Keratinocyte (primary cell): ENCODE data around the gene MAPK4. TPM values are rescaled to one million over a fixed set of nuclear protein-coding genes. Genes with fewer than 3 reads are reported as not detected.

Experiments
- DNase-seq: peaks from one replicate; pipeline ENCODE4 v3.0.0-alpha.2; 2011; ENCODE audit warnings: low read depth, missing footprints, low spot score
- FAIRE-seq: peaks from 2 replicates; lab custom pipeline; 2011; peaks lifted over from hg19 to GRCh38; lab: Jason Lieb, UNC
- H2AFZ ChIP-seq: 2 replicates; pipeline ENCODE4 v1.6.0; 2012; ENCODE audit warnings: low read length, control low read depth, inconsistent platforms; ENCODE audit not compliant: control insufficient read depth
- H3K27ac ChIP-seq: 2 replicates; pipeline ENCODE4 v1.5.1; 2011; ENCODE audit warnings: low read length; ENCODE audit not compliant: control insufficient read depth, insufficient read depth
- H3K27me3 ChIP-seq: 3 replicates; pipeline ENCODE4 v1.6.0; 2011; ENCODE audit warnings: low read length; ENCODE audit not compliant: control insufficient read depth, insufficient read depth; ENCODE audit errors: extremely low read depth
- H3K36me3 ChIP-seq, 2 experiments: 2 replicates in 1 of 2; 3 replicates in 1 of 2; pipeline ENCODE4 v1.5.1; 2011; ENCODE audit warnings: low read length in 2 of 2, mild to moderate bottlenecking in 1 of 2; ENCODE audit not compliant: control insufficient read depth in 2 of 2, insufficient read depth in 2 of 2; ENCODE audit errors: extremely low read depth in 1 of 2
- H3K4me1 ChIP-seq: 3 replicates; pipeline ENCODE4 v1.5.1; 2011; ENCODE audit warnings: low read length; ENCODE audit not compliant: control insufficient read depth, insufficient read depth; ENCODE audit errors: extremely low read depth
- H3K4me2 ChIP-seq: 3 replicates; pipeline ENCODE4 v1.6.0; 2011; ENCODE audit warnings: low read depth, low read length; ENCODE audit not compliant: control insufficient read depth, insufficient read depth; ENCODE audit errors: extremely low read depth
- H3K4me3 ChIP-seq, 3 experiments: fragments of 200-600 bp in 1 of 3; sonication (generic) in 1 of 3; 2 replicates in 2 of 3; 3 replicates in 1 of 3; pipeline ENCODE4 v1.5.1; 2011 to 2016; ENCODE audit warnings: low read length in 3 of 3, mild to moderate bottlenecking in 3 of 3, control low read depth in 2 of 3, inconsistent platforms in 1 of 3, low read depth in 1 of 3, mixed read lengths in 1 of 3, mixed run types in 1 of 3, moderate library complexity in 1 of 3; ENCODE audit not compliant: control insufficient read depth in 2 of 3, insufficient read depth in 2 of 3; ENCODE audit errors: extremely low read depth in 1 of 3
- H3K79me2 ChIP-seq: 2 replicates; pipeline ENCODE4 v1.6.0; 2012; ENCODE audit warnings: low read length; ENCODE audit not compliant: control insufficient read depth, insufficient read depth
- H3K9ac ChIP-seq: 3 replicates; pipeline ENCODE4 v1.6.0; 2011; ENCODE audit warnings: low read length; ENCODE audit not compliant: control insufficient read depth, insufficient read depth; ENCODE audit errors: extremely low read depth
- H3K9me1 ChIP-seq: 3 replicates; pipeline ENCODE4 v1.6.0; 2011; ENCODE audit warnings: low read length; ENCODE audit not compliant: control insufficient read depth, insufficient read depth; ENCODE audit errors: extremely low read depth
- H3K9me3 ChIP-seq: 2 replicates; pipeline ENCODE4 v1.5.1; 2012; ENCODE audit warnings: low read depth, low read length; ENCODE audit not compliant: control insufficient read depth
- H4K20me1 ChIP-seq: 3 replicates; pipeline ENCODE4 v1.6.0; 2011; ENCODE audit warnings: low read length; ENCODE audit not compliant: control insufficient read depth, insufficient read depth; ENCODE audit errors: extremely low read depth
- EZH2 ChIP-seq: IDR thresholded peaks from one replicate; pipeline ENCODE4 v1.6.1; 2012; ENCODE audit warnings: inconsistent platforms, mild to moderate bottlenecking, low read length, moderate library complexity
- dilution Hi-C: fragments of 300-500 bp; cut with MboI; formaldehyde crosslinking; loops from one replicate; pipeline ENCODE4 v1.7.0; 2020; ENCODE audit warnings: low sequenced_read_pairs; ENCODE audit not compliant: extremely low pct_ligation_motif_present
- polyA plus RNA-seq, 5 experiments: library from polyadenylated mRNA; depleted of rRNA in 3 of 5; stranded (reverse) in 3 of 5; stranded (forward) in 1 of 5; unstranded in 1 of 5; fragments of >200 nt; gene quantifications; 1 replicate in 1 of 5; 2 replicates in 3 of 5; 3 replicates in 1 of 5; pipeline versions ENCODE4 v1.2.1 to v1.2.3, GENCODE V29; 2011 to 2012; ENCODE audit warnings: missing spikeins in 2 of 5, low read depth in 1 of 5, low replicate concordance in 1 of 5
- TF ChIP-seq, protein P1 (sequence below), 3 experiments: IDR thresholded peaks in 1 of 3; conservative IDR thresholded peaks in 1 of 3; optimal IDR thresholded peaks in 1 of 3; 2 replicates in 2 of 3; 3 replicates in 1 of 3; pipeline versions ENCODE3 to v1.5.1; 2011; ENCODE audit warnings: low read length in 3 of 3, mild to moderate bottlenecking in 3 of 3, moderate library complexity in 2 of 3, control low read depth in 1 of 3, inconsistent platforms in 1 of 3; ENCODE audit not compliant: insufficient read depth in 2 of 3; ENCODE audit errors: extremely low read depth in 1 of 3

The MAPK4 gene
- polyA plus RNA-seq, 1 donor (not counting 4 experiments of a cell fraction or from before 2014, with no cell fraction given): not detected

DNA sequence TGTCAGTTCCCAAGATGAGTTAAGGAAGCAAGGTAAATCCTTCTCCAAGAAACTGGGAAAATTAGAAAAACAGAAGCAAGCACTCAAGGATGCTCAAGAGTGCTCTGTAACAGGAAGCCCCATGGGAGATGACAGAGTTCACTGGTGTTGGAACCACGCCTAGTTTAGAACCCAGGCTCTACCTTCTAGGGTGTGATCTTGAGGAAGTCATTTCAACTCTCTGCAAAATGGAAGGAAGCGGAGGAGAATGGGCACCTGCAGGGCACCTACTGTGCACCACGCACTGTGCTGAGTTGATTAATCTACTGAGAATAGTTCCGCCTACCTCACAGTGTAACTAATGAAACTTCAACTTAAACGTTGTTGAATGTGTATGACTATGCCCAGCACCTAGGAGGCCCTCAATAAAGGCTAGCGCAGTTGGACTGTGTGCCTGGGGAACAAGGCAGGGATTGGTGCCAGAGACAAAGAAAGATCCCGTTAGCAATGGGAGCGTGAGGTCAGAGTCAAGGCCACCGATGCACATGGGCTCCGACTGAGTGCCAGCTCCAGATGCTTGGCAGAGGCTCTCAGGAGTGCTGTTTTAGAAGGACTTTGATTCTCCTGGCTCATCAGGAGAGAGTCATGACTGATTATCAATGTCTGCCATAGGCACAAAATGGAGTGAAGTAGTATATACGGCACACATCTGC lies 93.7 kb downstream of the MAPK4 start:
- H3K27ac ChIP-seq: no peak overlapping the region
- H3K4me2 ChIP-seq: no peak overlapping the region
- FAIRE-seq: no peak
- DNase-seq: no peak
- H3K36me3 ChIP-seq: no peaks in the 10 kb centered on the region
- H3K9me3 ChIP-seq: no peaks in the 10 kb centered on the region
- H4K20me1 ChIP-seq: no peaks in the 10 kb centered on the region
- no peak overlapping the region for H3K9ac ChIP-seq
- no peak for TF ChIP-seq EZH2
- TF ChIP-seq, protein P1, sequence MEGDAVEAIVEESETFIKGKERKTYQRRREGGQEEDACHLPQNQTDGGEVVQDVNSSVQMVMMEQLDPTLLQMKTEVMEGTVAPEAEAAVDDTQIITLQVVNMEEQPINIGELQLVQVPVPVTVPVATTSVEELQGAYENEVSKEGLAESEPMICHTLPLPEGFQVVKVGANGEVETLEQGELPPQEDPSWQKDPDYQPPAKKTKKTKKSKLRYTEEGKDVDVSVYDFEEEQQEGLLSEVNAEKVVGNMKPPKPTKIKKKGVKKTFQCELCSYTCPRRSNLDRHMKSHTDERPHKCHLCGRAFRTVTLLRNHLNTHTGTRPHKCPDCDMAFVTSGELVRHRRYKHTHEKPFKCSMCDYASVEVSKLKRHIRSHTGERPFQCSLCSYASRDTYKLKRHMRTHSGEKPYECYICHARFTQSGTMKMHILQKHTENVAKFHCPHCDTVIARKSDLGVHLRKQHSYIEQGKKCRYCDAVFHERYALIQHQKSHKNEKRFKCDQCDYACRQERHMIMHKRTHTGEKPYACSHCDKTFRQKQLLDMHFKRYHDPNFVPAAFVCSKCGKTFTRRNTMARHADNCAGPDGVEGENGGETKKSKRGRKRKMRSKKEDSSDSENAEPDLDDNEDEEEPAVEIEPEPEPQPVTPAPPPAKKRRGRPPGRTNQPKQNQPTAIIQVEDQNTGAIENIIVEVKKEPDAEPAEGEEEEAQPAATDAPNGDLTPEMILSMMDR (optimal IDR thresholded peaks at IDR 0.05 in 1 of 3, IDR thresholded peaks at IDR 0.05 in 1 of 3, conservative IDR thresholded peaks at IDR 0.05 in 1 of 3; ENCODE audit: extremely low read depth in 1 of 3, insufficient read depth in 2 of 3, low read length in 3 of 3): no peak
- H3K9me1 ChIP-seq: no peaks in the 10 kb centered on the region
- H2AFZ ChIP-seq: no peak overlapping the region
- dilution Hi-C loops: no loop called here
- H3K79me2 ChIP-seq: no peaks in the 10 kb centered on the region
- H3K4me1 ChIP-seq: no peaks in the 10 kb centered on the region
- no peaks in the 10 kb centered on the region for H3K27me3 ChIP-seq
- H3K4me3 ChIP-seq: no peak overlapping the region

DNA sequence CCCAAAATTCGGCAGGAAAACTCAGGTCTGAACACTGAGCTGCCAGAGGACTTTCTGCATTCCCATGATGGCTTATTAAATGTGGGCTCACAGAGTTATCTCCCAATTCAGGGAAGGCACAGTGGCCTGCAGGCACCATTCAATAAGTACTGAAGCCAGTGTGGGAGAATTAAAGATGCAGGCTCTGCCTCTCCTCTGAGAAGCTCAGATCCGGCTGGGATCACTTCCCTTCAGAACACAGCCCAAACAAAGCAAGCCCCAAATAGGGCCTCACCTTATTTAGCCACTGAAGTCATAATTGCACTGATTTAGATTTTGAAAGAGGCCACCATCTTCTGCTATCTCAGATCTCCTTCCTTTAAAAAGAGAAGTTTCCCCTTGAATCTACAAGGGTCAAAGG lies 94.3 kb downstream of the MAPK4 start:
- no peak for FAIRE-seq
- no peak overlapping the region for H3K27ac ChIP-seq
- dilution Hi-C loops: no loop called here

More for the DNA sequence above, 94.3 kb downstream of the MAPK4 start:
- Histone ChIP-seq H3K9ac (no peak overlapping the region), H2AFZ (no peak overlapping the region), H3K27me3 (no peaks in the 10 kb centered on the region), H3K4me2 (no peak overlapping the region), H3K79me2 (no peaks in the 10 kb centered on the region), H3K9me1 (no peaks in the 10 kb centered on the region), H4K20me1 (no peaks in the 10 kb centered on the region), H3K4me1 (no peaks in the 10 kb centered on the region), H3K9me3 (no peaks in the 10 kb centered on the region), H3K36me3 (no peaks in the 10 kb centered on the region), H3K4me3 (no peak overlapping the region)
- no peak for DNase-seq
- TF ChIP-seq EZH2: no peak
- TF ChIP-seq, protein P1 (optimal IDR thresholded peaks at IDR 0.05 in 1 of 3, IDR thresholded peaks at IDR 0.05 in 1 of 3, conservative IDR thresholded peaks at IDR 0.05 in 1 of 3; ENCODE audit: extremely low read depth in 1 of 3, insufficient read depth in 2 of 3, low read length in 3 of 3): no peak
